PC-3 (cell line): ENCODE measurements around the gene UGT1A10. TPM values are rescaled to one million over a fixed set of nuclear protein-coding genes. Genes with fewer than 3 reads are reported as not detected.

Source experiments
- ATAC-seq: fragments of 200-7000 bp; cut with Tn5 transposase; 2 replicates; pipeline ENCODE4 v1.9.1; 2020; ENCODE audit warnings: mild to moderate bottlenecking, moderate library complexity
- BruUV-seq: library from RNA; stranded (reverse); fragments of 400-500 nt; replicated peaks from 2 replicates; lab custom pipeline; 2021; lab: Mats Ljungman, UMichigan
- CTCF ChIA-PET: fragments of 300-600 bp; sonication (Branson Sonifier 250); formaldehyde crosslinking; loops from one replicate; lab custom pipeline; 2022; ENCODE audit warnings: antibody characterized with exemption; lab: Charles Lee
- POLR2A ChIA-PET: fragments of 300-600 bp; sonication (Branson Sonifier 250); formaldehyde crosslinking; loops from one replicate; lab custom pipeline; 2022; ENCODE audit warnings: antibody characterized with exemption; ENCODE audit not compliant: unreplicated experiment; lab: Charles Lee
- DNase-seq: peaks from one replicate; pipeline ENCODE4 v3.0.0-alpha.2; 2015
- H2AFZ ChIP-seq: fragments of 300-600 bp; sonication (generic); 2 replicates; pipeline ENCODE4 v1.6.0; 2016; ENCODE audit warnings: antibody characterized with exemption, low read length
- H3F3A ChIP-seq: fragments of 300-600 bp; sonication (generic); one replicate; pipeline ENCODE4 v1.6.0; 2017; ENCODE audit warnings: antibody characterized with exemption, low read length, control low read depth, mild to moderate bottlenecking; ENCODE audit not compliant: unreplicated experiment
- H3K27ac ChIP-seq: fragments of 300-600 bp; sonication (generic); 2 replicates; pipeline ENCODE4 v1.5.1; 2016; ENCODE audit warnings: mild to moderate bottlenecking, low read length
- H3K27me3 ChIP-seq: fragments of 300-600 bp; sonication (generic); 2 replicates; pipeline ENCODE4 v1.6.1; 2016; ENCODE audit warnings: low read length, mixed read lengths
- H3K36me3 ChIP-seq: fragments of 300-600 bp; sonication (generic); 2 replicates; pipeline ENCODE4 v1.6.1; 2016; ENCODE audit warnings: low read depth, mixed run types, low read length, mixed read lengths
- H3K4me1 ChIP-seq: fragments of 300-600 bp; sonication (generic); 2 replicates; pipeline ENCODE4 v1.5.1; 2016; ENCODE audit warnings: low read length; ENCODE audit not compliant: insufficient read depth
- H3K4me2 ChIP-seq: fragments of 300-600 bp; sonication (generic); 2 replicates; pipeline ENCODE4 v1.6.0; 2016; ENCODE audit warnings: low read length
- H3K4me3 ChIP-seq: fragments of 300-600 bp; sonication (generic); 2 replicates; pipeline ENCODE4 v1.5.1; 2016; ENCODE audit warnings: mild to moderate bottlenecking, low read length, mixed read lengths
- H3K79me2 ChIP-seq: fragments of 300-600 bp; sonication (generic); 2 replicates; pipeline ENCODE4 v1.6.1; 2017; ENCODE audit warnings: low read length, mixed read lengths
- H3K9ac ChIP-seq: fragments of 300-600 bp; sonication (generic); 2 replicates; pipeline ENCODE4 v1.6.0; 2016; ENCODE audit warnings: mild to moderate bottlenecking, low read length
- H3K9me2 ChIP-seq: fragments of 300-600 bp; sonication (generic); replicated peaks from 2 replicates; pipeline ENCODE4 v1.6.1; 2016; ENCODE audit warnings: mixed run types, low read length, mixed read lengths
- H3K9me3 ChIP-seq: fragments of 300-600 bp; sonication (generic); 2 replicates; pipeline ENCODE4 v1.6.1; 2016; ENCODE audit warnings: low read length, mixed read lengths
- H4K20me1 ChIP-seq: fragments of 300-600 bp; sonication (generic); 2 replicates; pipeline ENCODE4 v1.6.1; 2016; ENCODE audit warnings: low read length, mixed read lengths
- CTCF ChIP-seq: fragments of 300-600 bp; sonication (generic); conservative IDR thresholded peaks from 2 replicates; pipeline ENCODE4 v1.5.1; 2017; ENCODE audit warnings: antibody characterized with exemption, low read depth, mild to moderate bottlenecking, low read length
- EZH2 ChIP-seq: fragments of 300-600 bp; sonication (generic); IDR thresholded peaks from one replicate; pipeline ENCODE4 v1.6.1; 2017; ENCODE audit warnings: antibody characterized with exemption, mild to moderate bottlenecking, low read length; ENCODE audit not compliant: unreplicated experiment
- EZH2phosphoT487 ChIP-seq: fragments of 300-600 bp; sonication (generic); IDR thresholded peaks from 2 replicates; pipeline ENCODE4 v1.6.1; 2018; ENCODE audit warnings: mild to moderate bottlenecking, antibody characterized with exemption, low read length, borderline replicate concordance
- intact Hi-C: fragments of 100-400 bp; cut with micrococcal nuclease; formaldehyde crosslinking; loops from 2 replicates; pipeline ENCODE4 v1.9.0; 2023
- total RNA-seq: library from RNA; depleted of rRNA; stranded (reverse); fragments of >200 nt; gene quantifications from 2 replicates; pipeline ENCODE4 v1.2.3, GENCODE V29; 2014

The UGT1A10 gene
- total RNA-seq, 1 experiment from 2014 or later: not detected

- DNase-seq (peak; percentile 21), ATAC-seq (peak; percentile 27; the same call in 1 of the 2 replicates)
- Histone ChIP-seq H3F3A (no peaks in the 10 kb centered on the region), H3K4me2 (no peak overlapping the region), H3K9ac (no peak overlapping the region), H3K9me3 (no peaks in the 10 kb centered on the region), H3K27ac (no peak overlapping the region), H3K9me2 (no peaks in the 10 kb centered on the region), H2AFZ (no peak overlapping the region), H3K4me1 (no peaks in the 10 kb centered on the region), H3K4me3 (no peak overlapping the region), H3K36me3 (no peaks in the 10 kb centered on the region), H3K27me3 (no peaks in the 10 kb centered on the region), H4K20me1 (no peaks in the 10 kb centered on the region), H3K79me2 (no peaks in the 10 kb centered on the region)
- POLR2A ChIA-PET: no interaction called here
- TF ChIP-seq CTCF (peak; percentile 35; the same call in 1 of the 2 replicates), EZH2phosphoT487 (no peak)
- BruUV-seq: no TSS peak
- intact Hi-C loops: no loop called here
- CTCF ChIA-PET: interaction anchor here (0.7 kb wide), 1 partner anchor 127 kb away, joined by 4 read pairs; no protein-coding TSS in a partner anchor
These were observed 171.1 kb downstream of the UGT1A10 start for GRCh38 chr2:233807215-233807865.

- H3K4me1 ChIP-seq: no peaks in the 10 kb centered on the region
- H3F3A ChIP-seq: no peaks in the 10 kb centered on the region
- CTCF ChIA-PET: no interaction called here
- no peak for ATAC-seq
- POLR2A ChIA-PET: no interaction called here
- intact Hi-C loops: no loop called here
- no peaks in the 10 kb centered on the region for H3K36me3 ChIP-seq
- no TSS peak for BruUV-seq
- no peaks in the 10 kb centered on the region for H3K9me3 ChIP-seq
- H3K9me2 ChIP-seq: no peaks in the 10 kb centered on the region
- no peaks in the 10 kb centered on the region for H3K27me3 ChIP-seq
- TF ChIP-seq EZH2phosphoT487 (no peak), EZH2 (no peak), CTCF (no peak)
- no peak overlapping the region for H2AFZ ChIP-seq
- no peak overlapping the region for H3K9ac ChIP-seq
- no peak for DNase-seq
- no peaks in the 10 kb centered on the region for H3K79me2 ChIP-seq
- no peak overlapping the region for H3K4me3 ChIP-seq
- no peak overlapping the region for H3K27ac ChIP-seq
- no peak overlapping the region for H3K4me2 ChIP-seq
- H4K20me1 ChIP-seq: no peaks in the 10 kb centered on the region
These were observed 172.0 kb downstream of the UGT1A10 start for GRCh38 chr2:233807966-233808935.
